ENCODE results near the gene GABPB2. TPM values are rescaled to one million over a fixed set of nuclear protein-coding genes. Genes with fewer than 3 reads are reported as not detected.

GABPB2 gene
- total RNA-seq, 1 donor from 2014 or later = 6.1 TPM

GRCh38 chr1:151134396-151134795, 63.8 kb downstream of the GABPB2 start:
- no peak for TF ChIP-seq CTCF (conservative IDR thresholded peaks at IDR 0.05)
- peak overlapping the region; percentile 49 for H3K4me3 Mint-ChIP-seq
- peaks cover 14% of the 10 kb centered on the region for H3K36me3 Mint-ChIP-seq (ENCODE audit: low read depth)
- H3K27ac Mint-ChIP-seq (ENCODE audit: unreplicated experiment) = no peak overlapping the region
- no peak for DNase-seq (ENCODE audit: low read depth, low spot score)
- peaks cover 15% of the 10 kb centered on the region for H3K4me1 Mint-ChIP-seq
- peaks cover 33% of the 10 kb centered on the region for H3K27me3 Mint-ChIP-seq (ENCODE audit: low read depth)
- H3K9me3 Mint-ChIP-seq = no peaks in the 10 kb centered on the region

- Mint-ChIP-seq H3K4me1 (peaks cover 15% of the 10 kb centered on the region), H3K9me3 (no peaks in the 10 kb centered on the region), H3K27ac (ENCODE audit: unreplicated experiment) (peak overlapping the region; percentile 27), H3K36me3 (ENCODE audit: low read depth) (peaks cover 14% of the 10 kb centered on the region), H3K27me3 (ENCODE audit: low read depth) (peaks cover 33% of the 10 kb centered on the region), H3K4me3 (no peak overlapping the region)
- DNase-seq (ENCODE audit: low read depth, low spot score) = no peak
- TF ChIP-seq CTCF (conservative IDR thresholded peaks at IDR 0.05) = no peak
Measured at GRCh38 chr1:151134991-151135390, 64.4 kb downstream of the GABPB2 start.

- Mint-ChIP-seq H3K4me1 (peaks cover 11% of the 10 kb centered on the region), H3K27me3 (ENCODE audit: low read depth) (peaks cover 28% of the 10 kb centered on the region), H3K9me3 (no peaks in the 10 kb centered on the region), H3K36me3 (ENCODE audit: low read depth) (peaks cover 14% of the 10 kb centered on the region), H3K27ac (ENCODE audit: unreplicated experiment) (no peak overlapping the region), H3K4me3 (no peak overlapping the region)
- DNase-seq (ENCODE audit: low read depth, low spot score) = no peak
- TF ChIP-seq CTCF (conservative IDR thresholded peaks at IDR 0.05) = no peak
Measured at GRCh38 chr1:151135433-151136385, 65.1 kb downstream of the GABPB2 start.

GRCh38 chr1:151137789-151138188, 67.2 kb downstream of the GABPB2 start:
- Mint-ChIP-seq H3K36me3 (ENCODE audit: low read depth) (peaks cover 14% of the 10 kb centered on the region), H3K9me3 (no peaks in the 10 kb centered on the region), H3K27ac (ENCODE audit: unreplicated experiment) (no peak overlapping the region), H3K4me3 (no peak overlapping the region), H3K4me1 (no peaks in the 10 kb centered on the region), H3K27me3 (ENCODE audit: low read depth) (peaks cover 12% of the 10 kb centered on the region)
- DNase-seq (ENCODE audit: low read depth, low spot score) = no peak
- no peak for TF ChIP-seq CTCF (conservative IDR thresholded peaks at IDR 0.05)

DNA sequence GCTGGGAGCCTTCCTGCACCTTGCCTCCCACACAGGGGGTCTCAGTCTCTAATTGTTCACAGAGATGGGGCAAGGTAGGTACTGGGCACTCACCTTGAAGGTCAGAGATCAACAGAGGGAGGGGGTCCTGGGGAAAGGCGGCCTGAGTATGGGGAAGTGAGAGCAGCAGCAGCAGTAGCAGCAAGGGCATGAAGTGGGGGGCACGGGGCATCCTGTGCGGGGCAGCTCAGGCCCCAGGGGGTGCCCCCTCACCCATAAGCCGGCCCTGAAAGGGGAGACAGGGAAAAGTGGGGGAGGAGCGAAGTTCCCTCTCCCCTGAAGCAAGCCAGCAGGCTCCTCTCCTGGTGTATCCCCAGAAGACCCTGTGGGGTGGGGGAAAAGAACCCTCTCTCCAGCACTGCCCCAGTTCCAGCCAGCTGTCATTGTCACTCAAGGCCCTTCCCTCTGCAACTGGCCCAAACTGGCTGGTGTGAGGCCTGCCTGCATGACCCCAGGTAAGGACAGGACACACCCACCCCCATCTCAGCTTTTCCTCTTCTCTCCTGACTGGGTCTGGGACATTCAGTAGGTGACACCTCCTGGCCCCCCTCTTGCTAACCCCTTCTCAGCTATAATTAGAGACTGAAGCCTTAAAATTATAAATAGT, 72.0 kb downstream of the GABPB2 start:
- DNase-seq (ENCODE audit: low read depth, low spot score) = no peak
- H3K27ac Mint-ChIP-seq (ENCODE audit: unreplicated experiment) = no peak overlapping the region
- H3K9me3 Mint-ChIP-seq = no peaks in the 10 kb centered on the region
- no peaks in the 10 kb centered on the region for H3K36me3 Mint-ChIP-seq (ENCODE audit: low read depth)
- H3K27me3 Mint-ChIP-seq (ENCODE audit: low read depth) = peaks cover under 1% of the 10 kb centered on the region
- no peak for TF ChIP-seq CTCF (conservative IDR thresholded peaks at IDR 0.05)
- H3K4me3 Mint-ChIP-seq = no peak overlapping the region
- peaks cover 34% of the 10 kb centered on the region for H3K4me1 Mint-ChIP-seq

Measured in neural crest cell (in vitro differentiated cells).